Stimulated activated naive CD4-positive, alpha-beta T cell treated with Interleukin-2 at 50 U/mL for 16 hours (primary cell): ENCODE results near the gene CSTPP1.
"Not testable (repeated sequence)": the region's sequence is repeated elsewhere in the genome, so short reads cannot be mapped to it uniquely, and the experiment has no call there.

ENCODE experiments used
- DNase-seq: peaks from one replicate; lab custom pipeline; 2025; lab: John Stamatoyannopoulos, UW

CSTPP1 gene

GRCh38 chr11:46991391-46991790, 54.8 kb downstream of the CSTPP1 start:
- DNase-seq: no peak

- not testable (repeated sequence) for DNase-seq
Measured at GRCh38 chr11:46992386-46992785, 55.8 kb downstream of the CSTPP1 start.

GRCh38 chr11:46997796-46998195, 61.2 kb downstream of the CSTPP1 start:
- not testable (repeated sequence) for DNase-seq

GRCh38 chr11:46999217-46999616, 62.7 kb downstream of the CSTPP1 start:
- no peak for DNase-seq

GRCh38 chr11:47000033-47000432, 63.5 kb downstream of the CSTPP1 start:
- no peak for DNase-seq

GRCh38 chr11:47001781-47002181, 65.2 kb downstream of the CSTPP1 start:
- no peak for DNase-seq

- no peak for DNase-seq
Measured at GRCh38 chr11:47002390-47002789, 65.8 kb downstream of the CSTPP1 start.

- DNase-seq: no peak
Measured at GRCh38 chr11:47003180-47003877, 66.8 kb downstream of the CSTPP1 start.

GRCh38 chr11:47004595-47005033, 68.1 kb downstream of the CSTPP1 start:
- DNase-seq: no peak

- DNase-seq: no peak
Measured at GRCh38 chr11:47005441-47005840, 68.9 kb downstream of the CSTPP1 start.

- DNase-seq: no peak
Measured at GRCh38 chr11:47007579-47007978, 71.0 kb downstream of the CSTPP1 start.

GRCh38 chr11:47010179-47010578, 73.6 kb downstream of the CSTPP1 start:
- DNase-seq: no peak

- no peak for DNase-seq
Measured at GRCh38 chr11:47014097-47014496, 77.5 kb downstream of the CSTPP1 start.

- DNase-seq: no peak
Measured at GRCh38 chr11:47018637-47019036, 82.1 kb downstream of the CSTPP1 start.

GRCh38 chr11:47020793-47021526, 84.4 kb downstream of the CSTPP1 start:
- DNase-seq: no peak

GRCh38 chr11:47021527-47021818, 84.9 kb downstream of the CSTPP1 start:
- DNase-seq: no peak

- no peak for DNase-seq
Measured at GRCh38 chr11:47021965-47022364, 85.4 kb downstream of the CSTPP1 start.

GRCh38 chr11:47028195-47029093, 91.9 kb downstream of the CSTPP1 start:
- no peak for DNase-seq

GRCh38 chr11:47033439-47033838, 96.9 kb downstream of the CSTPP1 start:
- DNase-seq: no peak

- no peak for DNase-seq
Measured at GRCh38 chr11:47034091-47034490, 97.5 kb downstream of the CSTPP1 start.

GRCh38 chr11:47035108-47035507, 98.5 kb downstream of the CSTPP1 start:
- no peak for DNase-seq

GRCh38 chr11:47044119-47044518, 107.6 kb downstream of the CSTPP1 start:
- DNase-seq: no peak

- DNase-seq: no peak
Measured at GRCh38 chr11:47047972-47048371, 111.4 kb downstream of the CSTPP1 start.
